ENCODE results near the gene ISL2.

DNA sequence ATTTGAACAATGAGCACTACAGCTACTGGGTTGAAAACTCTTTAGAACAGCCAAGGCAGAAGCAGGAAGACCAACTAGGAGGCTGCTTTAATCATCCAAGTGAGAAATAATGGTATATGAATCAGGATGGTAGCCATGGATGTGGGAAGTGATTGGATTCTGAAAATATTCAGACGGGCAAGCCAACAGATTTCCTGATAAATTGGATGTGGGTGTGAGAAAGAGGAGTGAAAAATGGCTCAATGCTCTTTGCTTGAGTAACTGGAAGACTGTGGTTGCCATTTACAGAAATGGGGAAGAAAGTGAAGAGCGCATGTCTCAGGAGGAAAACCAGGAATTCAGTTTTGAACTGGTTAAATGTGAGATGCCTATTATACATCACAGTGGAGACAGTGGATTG lies 50.4 kb downstream of the ISL2 start:
- TF ChIP-seq, protein P1, sequence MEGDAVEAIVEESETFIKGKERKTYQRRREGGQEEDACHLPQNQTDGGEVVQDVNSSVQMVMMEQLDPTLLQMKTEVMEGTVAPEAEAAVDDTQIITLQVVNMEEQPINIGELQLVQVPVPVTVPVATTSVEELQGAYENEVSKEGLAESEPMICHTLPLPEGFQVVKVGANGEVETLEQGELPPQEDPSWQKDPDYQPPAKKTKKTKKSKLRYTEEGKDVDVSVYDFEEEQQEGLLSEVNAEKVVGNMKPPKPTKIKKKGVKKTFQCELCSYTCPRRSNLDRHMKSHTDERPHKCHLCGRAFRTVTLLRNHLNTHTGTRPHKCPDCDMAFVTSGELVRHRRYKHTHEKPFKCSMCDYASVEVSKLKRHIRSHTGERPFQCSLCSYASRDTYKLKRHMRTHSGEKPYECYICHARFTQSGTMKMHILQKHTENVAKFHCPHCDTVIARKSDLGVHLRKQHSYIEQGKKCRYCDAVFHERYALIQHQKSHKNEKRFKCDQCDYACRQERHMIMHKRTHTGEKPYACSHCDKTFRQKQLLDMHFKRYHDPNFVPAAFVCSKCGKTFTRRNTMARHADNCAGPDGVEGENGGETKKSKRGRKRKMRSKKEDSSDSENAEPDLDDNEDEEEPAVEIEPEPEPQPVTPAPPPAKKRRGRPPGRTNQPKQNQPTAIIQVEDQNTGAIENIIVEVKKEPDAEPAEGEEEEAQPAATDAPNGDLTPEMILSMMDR (optimal IDR thresholded peaks at IDR 0.05 in 1 of 3, IDR thresholded peaks at IDR 0.05 in 1 of 3, conservative IDR thresholded peaks at IDR 0.05 in 1 of 3; ENCODE audit: extremely low read depth in 1 of 3, insufficient read depth in 2 of 3, low read length in 3 of 3): no peak
- TF ChIP-seq EZH2 (IDR thresholded peaks at IDR 0.05; ENCODE audit: low read length): no peak

Data from keratinocyte (primary cell).